ENCODE data around the gene LRRC8D.

GRCh38 chr1:89936694-89937093 is 115.9 kb downstream of the LRRC8D start:
- TF ChIP-seq HDGF (IDR thresholded peaks at IDR 0.05; ENCODE audit: borderline replicate concordance): no peak
- no peak for TF ChIP-seq FOXM1 (IDR thresholded peaks at IDR 0.05; ENCODE audit: borderline replicate concordance)
- no peak for TF ChIP-seq TARDBP (IDR thresholded peaks at IDR 0.05)
- TF ChIP-seq L3MBTL2 (conservative IDR thresholded peaks at IDR 0.05): no peak
- no peak for TF ChIP-seq FOXK2 (IDR thresholded peaks at IDR 0.05)
- no peak for TF ChIP-seq ARNT (IDR thresholded peaks at IDR 0.05)

Data from HEK293T (cell line).